Ectodermal cell (in vitro differentiated cells): ENCODE measurements around the gene BDH2.

ENCODE experiments used
- H3K27ac ChIP-seq: 2 replicates; pipeline ENCODE4 v1.7.0; 2013; ENCODE audit warnings: mild to moderate bottlenecking, low read depth, low read length; ENCODE audit not compliant: insufficient read depth, poor library complexity, severe bottlenecking
- H3K27me3 ChIP-seq: 2 replicates; pipeline ENCODE4 v1.7.0; 2013; ENCODE audit warnings: mild to moderate bottlenecking, low read length; ENCODE audit not compliant: insufficient read depth, control insufficient read depth, poor library complexity, severe bottlenecking
- H3K36me3 ChIP-seq: one replicate; pipeline ENCODE4 v1.7.0; 2013; ENCODE audit warnings: low read length; ENCODE audit not compliant: control insufficient read depth, insufficient read depth
- H3K4me1 ChIP-seq: one replicate; pipeline ENCODE4 v1.7.0; 2013; ENCODE audit warnings: low read length; ENCODE audit not compliant: control insufficient read depth, insufficient read depth
- H3K4me3 ChIP-seq: 2 replicates; pipeline ENCODE4 v1.7.0; 2013; ENCODE audit warnings: low read depth, low read length, control low read depth; ENCODE audit not compliant: insufficient read depth
- H3K9me3 ChIP-seq: 2 replicates; pipeline ENCODE4 v1.7.0; 2013; ENCODE audit warnings: mild to moderate bottlenecking, low read length, moderate library complexity; ENCODE audit not compliant: control insufficient read depth
- WGBS, 2 experiments: methylation state at CpG; one replicate each; pipeline ENCODE4 v1.1.7; 2013; ENCODE audit warnings: missing lambda C conversion rate in 2 of 2; 5-methylcytosine and 5-hydroxymethylcytosine counted together

Gene BDH2

GRCh38 chr4:103105558-103106356 is 6.1 kb upstream of the BDH2 start:
- no peak overlapping the region for H3K4me3 ChIP-seq

DNA sequence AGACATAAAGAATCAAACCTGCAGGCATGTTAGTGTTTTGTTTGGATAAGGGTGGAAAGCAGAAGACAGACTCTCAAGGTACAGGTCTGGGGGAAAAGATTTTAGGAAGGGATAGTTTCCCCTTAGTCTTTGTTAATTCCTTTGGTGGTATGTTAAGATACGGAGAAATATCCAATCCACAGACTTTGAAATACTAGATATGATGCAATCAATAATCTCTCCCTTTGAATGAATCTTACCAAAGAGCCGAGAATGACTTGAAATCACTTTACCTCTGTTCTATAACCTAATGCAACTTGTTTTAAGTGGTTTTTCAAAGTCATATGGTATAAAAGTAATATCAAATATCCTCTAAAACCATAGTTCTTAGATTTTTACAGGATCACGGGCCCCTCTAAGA is 5.3 kb upstream of the BDH2 start:
- 86 to 93% methylated on average over 1 to 3 of the region's 3 CpGs for WGBS, 2 experiments
- Histone ChIP-seq H3K36me3 (peaks cover 15% of the 10 kb centered on the region), H3K27ac (no peak overlapping the region)

More at GRCh38 chr4:103105558-103106356, 6.1 kb upstream of the BDH2 start:
- WGBS, 2 experiments = 85 to 94% methylated on average over 1 of the region's 2 CpGs
- H3K27me3 ChIP-seq = no peaks in the 10 kb centered on the region
- peaks cover 24% of the 10 kb centered on the region for H3K36me3 ChIP-seq
- H3K27ac ChIP-seq = no peak overlapping the region
- H3K9me3 ChIP-seq = no peaks in the 10 kb centered on the region
- H3K4me1 ChIP-seq = no peaks in the 10 kb centered on the region

GRCh38 chr4:103100691-103101090 is 1.1 kb upstream of the BDH2 start:
- Histone ChIP-seq H3K27ac (no peak overlapping the region), H3K36me3 (no peaks in the 10 kb centered on the region), H3K4me1 (no peaks in the 10 kb centered on the region), H3K27me3 (no peaks in the 10 kb centered on the region), H3K4me3 (no peak overlapping the region), H3K9me3 (no peaks in the 10 kb centered on the region)
- 70 to 71% methylated on average over 5 of the region's 5 CpGs for WGBS, 2 experiments

More for the DNA sequence above, 5.3 kb upstream of the BDH2 start:
- Histone ChIP-seq H3K9me3 (no peaks in the 10 kb centered on the region), H3K27me3 (no peaks in the 10 kb centered on the region), H3K4me3 (no peak overlapping the region), H3K4me1 (no peaks in the 10 kb centered on the region)

- H3K36me3 ChIP-seq = no peaks in the 10 kb centered on the region
- WGBS, 2 experiments = 73% methylated on average over 4 of the region's 4 CpGs
- no peak overlapping the region for H3K27ac ChIP-seq
- H3K27me3 ChIP-seq = no peaks in the 10 kb centered on the region
- H3K4me1 ChIP-seq = no peaks in the 10 kb centered on the region
- peak overlapping the region; percentile 60 for H3K4me3 ChIP-seq
- H3K9me3 ChIP-seq = no peaks in the 10 kb centered on the region
Observed at GRCh38 chr4:103098756-103099440, 736 bp downstream of the BDH2 start.

DNA sequence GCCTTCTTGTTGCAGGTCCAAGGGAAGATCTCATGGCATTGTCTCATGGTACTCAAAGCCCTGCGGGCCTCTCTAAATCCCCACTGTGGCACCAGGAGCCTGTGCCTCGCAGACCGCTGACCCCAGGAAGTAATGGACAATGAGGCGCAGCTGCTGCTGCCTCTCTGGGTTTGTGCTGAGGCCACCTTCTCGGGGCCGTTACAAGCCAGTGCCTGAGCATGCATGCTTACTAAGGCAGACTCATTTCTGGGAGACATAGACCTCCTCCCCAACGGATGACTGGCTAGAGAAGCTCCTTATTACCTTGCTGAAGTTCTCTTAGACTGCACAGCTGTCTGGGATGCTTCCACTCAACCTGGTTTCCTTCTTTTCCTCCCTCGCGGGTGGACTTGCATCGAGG is 1.3 kb downstream of the BDH2 start:
- H3K4me3 ChIP-seq = no peak overlapping the region
- no peaks in the 10 kb centered on the region for H3K36me3 ChIP-seq
- H3K27ac ChIP-seq = no peak overlapping the region
- no peaks in the 10 kb centered on the region for H3K27me3 ChIP-seq
- H3K4me1 ChIP-seq = no peaks in the 10 kb centered on the region
- 92% methylated on average over 10 of the region's 10 CpGs for WGBS, 2 experiments
- no peaks in the 10 kb centered on the region for H3K9me3 ChIP-seq

GRCh38 chr4:103097112-103097511 is 2.5 kb downstream of the BDH2 start:
- no peak overlapping the region for H3K27ac ChIP-seq
- H3K27me3 ChIP-seq = no peaks in the 10 kb centered on the region
- no peaks in the 10 kb centered on the region for H3K36me3 ChIP-seq
- no peaks in the 10 kb centered on the region for H3K9me3 ChIP-seq
- no peaks in the 10 kb centered on the region for H3K4me1 ChIP-seq
- WGBS, 2 experiments = 95 to 98% methylated on average over 2 of the region's 2 CpGs
- no peak overlapping the region for H3K4me3 ChIP-seq

DNA sequence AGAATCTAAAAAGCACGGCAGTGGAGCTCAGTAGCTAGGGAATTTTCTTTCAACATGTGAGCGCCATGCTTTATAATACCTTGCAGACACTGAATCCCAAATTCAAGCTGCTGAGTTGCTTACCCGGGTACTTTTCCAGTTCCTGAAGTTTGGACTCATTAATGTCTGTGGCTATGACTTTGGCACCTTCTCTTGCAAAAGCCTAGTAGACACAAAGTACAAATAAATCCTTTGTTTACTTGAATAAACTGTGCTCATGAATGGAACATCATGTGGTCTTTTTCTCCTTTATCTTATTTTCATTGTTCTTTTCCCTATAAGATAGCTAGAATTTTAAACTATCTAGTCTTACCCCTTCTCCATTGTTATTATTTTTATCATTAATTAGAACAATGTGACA is 4.6 kb downstream of the BDH2 start:
- Histone ChIP-seq H3K36me3 (peaks cover 6% of the 10 kb centered on the region), H3K4me1 (no peaks in the 10 kb centered on the region), H3K9me3 (no peaks in the 10 kb centered on the region), H3K27ac (no peak overlapping the region), H3K27me3 (no peaks in the 10 kb centered on the region), H3K4me3 (no peak overlapping the region)
- 93 to 97% methylated on average over 3 of the region's 3 CpGs for WGBS, 2 experiments

DNA sequence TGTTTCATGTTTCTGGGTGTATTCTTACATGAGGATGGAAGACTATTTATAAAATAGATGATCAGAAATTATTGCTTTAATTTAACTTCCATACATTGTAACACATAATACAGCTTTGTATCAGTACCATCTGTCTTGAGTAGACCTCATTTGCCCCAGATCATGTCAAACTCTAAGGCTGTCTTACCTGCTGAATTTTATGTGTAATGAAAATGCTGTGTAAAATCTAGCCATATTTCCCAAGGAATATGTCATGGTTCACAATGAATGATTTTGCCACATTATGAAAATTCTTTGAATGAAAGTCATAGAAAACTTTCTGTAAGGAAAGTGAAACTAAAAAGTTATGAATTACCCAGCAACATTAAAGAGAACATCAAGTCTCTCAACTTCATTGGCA is 7.4 kb downstream of the BDH2 start:
- no peaks in the 10 kb centered on the region for H3K27me3 ChIP-seq
- H3K36me3 ChIP-seq = peaks cover 21% of the 10 kb centered on the region
- no peak overlapping the region for H3K27ac ChIP-seq
- no peaks in the 10 kb centered on the region for H3K9me3 ChIP-seq
- H3K4me1 ChIP-seq = no peaks in the 10 kb centered on the region
- H3K4me3 ChIP-seq = no peak overlapping the region

GRCh38 chr4:103091601-103092223 is 7.9 kb downstream of the BDH2 start:
- peaks cover 26% of the 10 kb centered on the region for H3K36me3 ChIP-seq
- no peak overlapping the region for H3K4me3 ChIP-seq
- no peaks in the 10 kb centered on the region for H3K9me3 ChIP-seq
- no peak overlapping the region for H3K27ac ChIP-seq
- H3K4me1 ChIP-seq = no peaks in the 10 kb centered on the region
- WGBS, 2 experiments = 77 to 82% methylated on average over 3 of the region's 3 CpGs
- H3K27me3 ChIP-seq = no peaks in the 10 kb centered on the region

GRCh38 chr4:103089481-103089880 is 10.2 kb downstream of the BDH2 start:
- Histone ChIP-seq H3K9me3 (no peaks in the 10 kb centered on the region), H3K27me3 (no peaks in the 10 kb centered on the region), H3K36me3 (peaks cover 30% of the 10 kb centered on the region), H3K4me3 (no peak overlapping the region), H3K27ac (no peak overlapping the region), H3K4me1 (no peaks in the 10 kb centered on the region)
- 90 to 97% methylated on average over 2 of the region's 2 CpGs for WGBS, 2 experiments
